Mesenchymal stem cell (in vitro differentiated cells and primary cell): ENCODE measurements around the gene CELSR2.

Source experiments
- DNase-seq: peaks from one replicate; pipeline ENCODE4 v3.0.0-alpha.2; 2013
- H2AFZ ChIP-seq: one replicate; pipeline ENCODE4 v1.6.1; 2013; ENCODE audit warnings: low read depth, mild to moderate bottlenecking, control low read depth, inconsistent platforms, low read length, moderate library complexity
- H2AK5ac ChIP-seq: 2 replicates; pipeline ENCODE4 v1.6.1; 2013; ENCODE audit warnings: low read length, moderate library complexity, mild to moderate bottlenecking, inconsistent platforms; ENCODE audit not compliant: severe bottlenecking
- H2BK120ac ChIP-seq: one replicate; pipeline ENCODE4 v1.6.1; 2013; ENCODE audit warnings: low read depth, mild to moderate bottlenecking, inconsistent platforms, low read length, moderate library complexity
- H2BK12ac ChIP-seq, 2 experiments: one replicate each; pipeline ENCODE4 v1.6.1; 2013; ENCODE audit warnings: inconsistent platforms in 2 of 2, low read length in 2 of 2, mild to moderate bottlenecking in 2 of 2, moderate library complexity in 2 of 2, control low read depth in 1 of 2
- H2BK15ac ChIP-seq: one replicate; pipeline ENCODE4 v1.6.1; 2013; ENCODE audit warnings: mild to moderate bottlenecking, low read depth, inconsistent platforms; ENCODE audit not compliant: poor library complexity, severe bottlenecking
- H2BK5ac ChIP-seq: 2 replicates; pipeline ENCODE4 v1.6.1; 2013; ENCODE audit warnings: low read depth, mild to moderate bottlenecking, low read length, control low read depth, inconsistent platforms; ENCODE audit not compliant: poor library complexity, severe bottlenecking
- H3K14ac ChIP-seq, 2 experiments: one replicate each; pipeline ENCODE4 v1.6.1; 2013; ENCODE audit warnings: inconsistent platforms in 2 of 2, low read length in 2 of 2, control low read depth in 1 of 2, mild to moderate bottlenecking in 1 of 2, moderate library complexity in 1 of 2
- H3K18ac ChIP-seq, 2 experiments: one replicate each; pipeline ENCODE4 v1.6.1; 2013; ENCODE audit warnings: inconsistent platforms in 2 of 2, low read length in 2 of 2, control low read depth in 1 of 2, low read depth in 1 of 2, mild to moderate bottlenecking in 1 of 2
- H3K23ac ChIP-seq, 2 experiments: one replicate each; pipeline ENCODE4 v1.6.1; 2013; ENCODE audit warnings: inconsistent platforms in 2 of 2, low read length in 2 of 2, mild to moderate bottlenecking in 2 of 2, moderate library complexity in 2 of 2, control low read depth in 1 of 2
- H3K27ac ChIP-seq: 2 replicates; pipeline ENCODE4 v1.5.1; 2013; ENCODE audit warnings: mild to moderate bottlenecking, moderate library complexity, low read length, control low read depth, inconsistent platforms; ENCODE audit not compliant: poor library complexity, severe bottlenecking
- H3K27me3 ChIP-seq, 2 experiments: 2 replicates each; pipeline versions ENCODE4 v1.6.1 to v1.7.0; 2013; ENCODE audit warnings: low read length in 2 of 2, mild to moderate bottlenecking in 2 of 2, moderate library complexity in 2 of 2, control low read depth in 1 of 2, inconsistent platforms in 1 of 2; ENCODE audit not compliant: control insufficient read depth in 1 of 2, insufficient read depth in 1 of 2
- H3K36me3 ChIP-seq, 2 experiments: 2 replicates each; pipeline versions ENCODE4 v1.6.1 to v1.7.0; 2013; ENCODE audit warnings: low read length in 2 of 2, control low read depth in 1 of 2, inconsistent platforms in 1 of 2, low read depth in 1 of 2, mild to moderate bottlenecking in 1 of 2; ENCODE audit not compliant: insufficient read depth in 2 of 2, control insufficient read depth in 1 of 2
- H3K4ac ChIP-seq, 2 experiments: one replicate each; pipeline ENCODE4 v1.6.1; 2013; ENCODE audit warnings: inconsistent platforms in 2 of 2, low read length in 2 of 2, mild to moderate bottlenecking in 2 of 2, moderate library complexity in 2 of 2, control low read depth in 1 of 2, low read depth in 1 of 2
- H3K4me1 ChIP-seq: 2 replicates; pipeline ENCODE4 v1.6.1; 2013; ENCODE audit warnings: low read depth, low read length, control low read depth; ENCODE audit not compliant: control insufficient read depth, insufficient read depth
- H3K4me2 ChIP-seq: 2 replicates; pipeline ENCODE4 v1.6.1; 2013; ENCODE audit warnings: low read length, mild to moderate bottlenecking, inconsistent platforms; ENCODE audit not compliant: poor library complexity, severe bottlenecking
- H3K4me3 ChIP-seq, 2 experiments: 2 replicates each; pipeline versions ENCODE4 v1.5.1 to v1.7.0; 2013; ENCODE audit warnings: low read length in 2 of 2, mild to moderate bottlenecking in 2 of 2, control low read depth in 1 of 2, low read depth in 1 of 2; ENCODE audit not compliant: insufficient read depth in 1 of 2
- H3K79me1 ChIP-seq: replicated peaks from 2 replicates; pipeline ENCODE4 v1.6.1; 2013; ENCODE audit warnings: mild to moderate bottlenecking, control low read depth, low read length, inconsistent platforms; ENCODE audit not compliant: poor library complexity, severe bottlenecking
- H3K9ac ChIP-seq: 2 replicates; pipeline ENCODE4 v1.7.0; 2013; ENCODE audit warnings: mild to moderate bottlenecking, low read length, moderate library complexity
- H3K9me3 ChIP-seq: 2 replicates; pipeline ENCODE4 v1.7.0; 2013; ENCODE audit warnings: mild to moderate bottlenecking, low read length; ENCODE audit not compliant: control insufficient read depth
- H4K8ac ChIP-seq: one replicate; pipeline ENCODE4 v1.6.1; 2013; ENCODE audit warnings: inconsistent platforms, mild to moderate bottlenecking, low read length, moderate library complexity
- H4K91ac ChIP-seq: one replicate; pipeline ENCODE4 v1.6.1; 2013; ENCODE audit warnings: mild to moderate bottlenecking, low read length, inconsistent platforms
- WGBS: methylation state at CpG from one replicate; pipeline ENCODE4 v1.1.7; 2013; ENCODE audit warnings: mixed read lengths; 5-methylcytosine and 5-hydroxymethylcytosine counted together

CELSR2 gene

DNA sequence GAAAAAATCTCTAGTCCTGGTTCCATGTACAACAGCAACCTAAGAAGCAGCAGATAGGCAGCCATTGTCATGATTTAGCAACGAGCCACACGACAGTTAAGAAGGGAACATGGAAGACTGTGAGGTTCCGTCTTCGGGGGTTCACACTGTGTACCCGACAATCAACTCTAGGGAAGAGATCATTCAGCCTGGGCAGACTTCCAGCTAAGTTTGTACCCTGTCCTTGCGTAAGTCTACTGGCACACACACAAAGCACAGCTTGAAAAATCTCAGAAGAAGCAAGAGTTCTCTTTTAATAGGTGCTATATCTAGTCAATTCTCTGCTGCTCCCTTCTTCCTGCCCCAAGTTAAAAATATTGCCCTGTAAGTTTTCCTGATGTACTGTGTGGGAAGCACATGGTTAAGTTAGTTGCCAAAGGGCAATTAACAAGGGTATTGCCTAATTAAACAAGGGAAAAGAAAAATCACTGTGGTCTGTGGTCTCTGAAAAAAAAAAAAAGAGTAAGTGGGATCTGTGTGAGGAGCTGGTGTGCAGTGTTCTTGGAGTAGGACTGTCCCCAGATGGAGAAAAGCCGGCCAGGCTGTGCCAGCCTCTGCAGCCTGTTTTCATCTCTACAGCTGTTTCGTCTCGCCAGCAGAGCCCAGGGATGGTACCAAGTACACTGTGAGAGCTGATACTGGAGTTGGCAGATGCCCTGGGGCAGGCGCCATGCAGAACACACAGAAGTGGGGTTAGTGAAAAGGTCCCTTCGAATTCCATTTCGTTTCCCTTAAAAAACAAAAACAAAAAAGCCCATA is 63.8 kb downstream of the CELSR2 start:
- WGBS: 91% methylated on average over 9 of the region's 12 CpGs

DNA sequence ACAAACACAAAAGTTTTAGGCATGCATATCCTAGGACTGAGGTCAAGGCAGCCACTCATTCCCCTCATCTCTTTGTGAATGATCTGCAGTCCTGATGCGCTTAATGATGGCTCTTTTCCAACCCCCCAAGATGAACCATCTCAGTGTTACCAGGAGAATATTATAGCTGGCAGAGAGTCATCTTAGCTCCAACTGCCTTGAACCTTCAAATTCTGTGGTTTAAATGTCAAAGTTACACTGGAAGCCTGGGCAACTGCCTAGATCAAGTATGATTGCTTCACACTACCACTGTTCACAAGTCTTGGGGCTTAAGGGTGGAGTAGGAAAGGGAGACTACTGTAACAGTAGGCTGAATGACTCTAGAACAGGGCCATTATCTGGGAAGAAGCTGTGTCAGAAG is 65.5 kb downstream of the CELSR2 start:
- Histone ChIP-seq H2AK5ac (no peak overlapping the region), H3K27me3 (no peaks in the 10 kb centered on the region), H3K4me2 (no peak overlapping the region), H2BK15ac (no peak overlapping the region), H2AFZ (no peak overlapping the region), H3K27ac (no peak overlapping the region), H3K4ac (no peak overlapping the region), H3K79me1 (no peaks in the 10 kb centered on the region), H2BK12ac (no peak overlapping the region), H3K23ac (no peak overlapping the region), H3K9me3 (no peaks in the 10 kb centered on the region), H2BK120ac (no peak overlapping the region), H3K14ac (no peak overlapping the region), H4K91ac (no peak overlapping the region), H3K36me3 (peaks cover 13 to 35% of the 10 kb centered on the region in 2 experiments), H3K9ac (no peak overlapping the region), H3K4me3 (no peak overlapping the region), H3K4me1 (no peaks in the 10 kb centered on the region), H2BK5ac (no peak overlapping the region), H3K18ac (no peak overlapping the region), H4K8ac (no peak overlapping the region)
- 100% methylated on average over 1 of the region's 1 CpG for WGBS
- DNase-seq: no peak

More for the DNA sequence above, 63.8 kb downstream of the CELSR2 start:
- Histone ChIP-seq H3K14ac (no peak overlapping the region), H3K9me3 (no peaks in the 10 kb centered on the region), H3K4ac (no peak overlapping the region), H3K36me3 (peaks cover 13 to 26% of the 10 kb centered on the region in 2 experiments), H3K27ac (no peak overlapping the region), H2AK5ac (no peak overlapping the region), H3K4me2 (no peak overlapping the region), H2BK120ac (no peak overlapping the region), H3K23ac (no peak overlapping the region), H3K4me3 (no peak overlapping the region), H3K18ac (no peak overlapping the region), H3K9ac (no peak overlapping the region), H2BK12ac (no peak overlapping the region), H2BK15ac (no peak overlapping the region), H2AFZ (no peak overlapping the region), H3K79me1 (no peaks in the 10 kb centered on the region), H3K4me1 (no peaks in the 10 kb centered on the region), H2BK5ac (no peak overlapping the region), H4K8ac (no peak overlapping the region), H3K27me3 (peaks cover 0 to 4% of the 10 kb centered on the region in 2 experiments), H4K91ac (no peak overlapping the region)
- no peak for DNase-seq

DNA sequence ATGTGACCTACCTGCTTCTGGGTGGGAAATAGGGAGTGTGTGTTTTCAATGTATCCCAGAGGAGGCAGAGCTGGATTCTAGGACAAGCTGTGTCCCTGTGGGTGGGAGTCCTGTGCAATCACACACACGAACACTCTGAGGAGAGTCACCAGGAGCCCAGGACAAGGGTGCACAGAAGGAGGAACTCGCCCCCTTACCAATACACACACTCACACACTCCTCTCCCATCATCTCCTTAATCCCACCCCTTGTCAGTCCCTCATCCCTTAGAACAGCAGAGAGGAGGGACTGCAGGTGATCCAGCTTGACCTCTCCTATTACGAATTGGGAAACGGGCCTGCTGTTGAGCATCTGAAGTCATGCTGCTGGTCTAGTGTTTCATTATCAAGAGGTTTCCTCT is 65.9 kb downstream of the CELSR2 start:
- H2AFZ ChIP-seq: no peak overlapping the region
- no peak overlapping the region for H3K27ac ChIP-seq
- H2AK5ac ChIP-seq: no peak overlapping the region
- H4K8ac ChIP-seq: no peak overlapping the region
- H2BK12ac ChIP-seq: no peak overlapping the region
- H3K4me2 ChIP-seq: no peak overlapping the region
- no peak overlapping the region for H2BK5ac ChIP-seq
- H2BK15ac ChIP-seq: no peak overlapping the region
- H3K36me3 ChIP-seq: peaks cover 13 to 37% of the 10 kb centered on the region in 2 experiments
- H3K27me3 ChIP-seq: no peaks in the 10 kb centered on the region
- no peaks in the 10 kb centered on the region for H3K4me1 ChIP-seq
- H3K14ac ChIP-seq: no peak overlapping the region
- H3K9ac ChIP-seq: no peak overlapping the region
- H3K18ac ChIP-seq: no peak overlapping the region
- no peak overlapping the region for H4K91ac ChIP-seq
- 100% methylated on average over 3 of the region's 4 CpGs for WGBS
- H3K4me3 ChIP-seq: no peak overlapping the region
- no peak overlapping the region for H3K23ac ChIP-seq
- no peak overlapping the region for H3K4ac ChIP-seq
- no peak for DNase-seq
- H2BK120ac ChIP-seq: no peak overlapping the region
- H3K9me3 ChIP-seq: no peaks in the 10 kb centered on the region
- H3K79me1 ChIP-seq: no peaks in the 10 kb centered on the region

DNA sequence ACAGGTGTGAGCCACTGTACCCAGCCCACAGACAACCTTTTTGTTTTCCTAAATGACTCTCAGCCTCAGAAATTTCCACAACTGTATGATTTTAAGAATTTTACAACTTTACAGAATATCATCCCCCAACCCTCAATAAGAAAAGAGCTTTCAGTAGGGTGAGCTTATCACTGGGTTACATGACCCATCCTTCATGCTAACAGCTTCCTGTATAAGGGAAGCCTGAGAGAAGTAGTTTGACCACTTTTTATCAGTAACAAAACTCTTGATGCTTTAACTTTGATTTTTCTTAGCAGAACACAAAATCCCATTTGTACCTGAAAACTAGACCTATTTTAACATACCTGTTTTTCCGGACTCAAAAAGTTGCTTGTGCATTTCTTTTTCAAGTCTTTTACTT is 67.2 kb downstream of the CELSR2 start:
- H3K27me3 ChIP-seq: no peaks in the 10 kb centered on the region
- H3K9me3 ChIP-seq: no peaks in the 10 kb centered on the region
- no peak overlapping the region for H2BK12ac ChIP-seq
- no peak overlapping the region for H2AK5ac ChIP-seq
- no peak overlapping the region for H2BK120ac ChIP-seq
- no peaks in the 10 kb centered on the region for H3K79me1 ChIP-seq
- no peak overlapping the region for H4K8ac ChIP-seq
- H3K4me1 ChIP-seq: no peaks in the 10 kb centered on the region
- no peak overlapping the region for H4K91ac ChIP-seq
- no peak overlapping the region for H3K4ac ChIP-seq
- H2BK5ac ChIP-seq: no peak overlapping the region
- H3K14ac ChIP-seq: no peak overlapping the region
- no peak overlapping the region for H2BK15ac ChIP-seq
- no peak overlapping the region for H2AFZ ChIP-seq
- no peak overlapping the region for H3K23ac ChIP-seq
- DNase-seq: no peak
- WGBS: 100% methylated on average over 1 of the region's 1 CpG
- no peak overlapping the region for H3K4me2 ChIP-seq
- peaks cover 13 to 44% of the 10 kb centered on the region in 2 experiments for H3K36me3 ChIP-seq
- H3K18ac ChIP-seq: no peak overlapping the region
- H3K27ac ChIP-seq: no peak overlapping the region
- H3K4me3 ChIP-seq: no peak overlapping the region
- H3K9ac ChIP-seq: no peak overlapping the region
